HG02870 (cell line): ENCODE results near the gene SDCCAG8.

Experiments used
- ATAC-seq: cut with Tn5 transposase; IDR thresholded peaks from one replicate; pipeline ENCODE4 v1.9.1; 2021; ENCODE audit warnings: mild to moderate bottlenecking, moderate library complexity; ENCODE audit not compliant: unreplicated experiment

The SDCCAG8 gene

GRCh38 chr1:243529512-243529911 is 273.7 kb downstream of the SDCCAG8 start:
- no peak for ATAC-seq

DNA sequence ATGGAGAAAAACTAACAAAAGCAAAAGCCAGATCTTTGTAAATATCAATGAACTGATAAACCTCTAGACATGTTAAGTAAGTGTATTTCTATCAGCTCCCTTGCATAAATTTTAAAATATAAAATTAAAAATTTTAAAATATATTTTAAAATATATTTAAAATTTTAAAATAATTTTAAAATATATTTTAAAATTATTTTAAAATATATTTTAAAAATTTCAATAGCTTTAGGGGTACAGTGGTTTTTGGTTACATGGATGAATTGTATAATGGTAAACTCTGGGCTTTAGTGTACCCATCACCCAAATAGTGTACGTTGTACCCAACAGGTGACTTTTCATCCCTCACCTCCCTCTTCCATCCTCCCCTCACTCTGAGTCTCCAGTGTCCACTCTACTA is 279.2 kb downstream of the SDCCAG8 start:
- no peak for ATAC-seq

GRCh38 chr1:243539636-243540035 is 283.8 kb downstream of the SDCCAG8 start:
- ATAC-seq = no peak

GRCh38 chr1:243542739-243543415 is 287.0 kb downstream of the SDCCAG8 start:
- no peak for ATAC-seq

- ATAC-seq = no peak
Observed at GRCh38 chr1:243543501-243543900, 287.7 kb downstream of the SDCCAG8 start.

GRCh38 chr1:243546457-243546856 is 290.6 kb downstream of the SDCCAG8 start:
- ATAC-seq = no peak

GRCh38 chr1:243547891-243548290 is 292.1 kb downstream of the SDCCAG8 start:
- no peak for ATAC-seq

DNA sequence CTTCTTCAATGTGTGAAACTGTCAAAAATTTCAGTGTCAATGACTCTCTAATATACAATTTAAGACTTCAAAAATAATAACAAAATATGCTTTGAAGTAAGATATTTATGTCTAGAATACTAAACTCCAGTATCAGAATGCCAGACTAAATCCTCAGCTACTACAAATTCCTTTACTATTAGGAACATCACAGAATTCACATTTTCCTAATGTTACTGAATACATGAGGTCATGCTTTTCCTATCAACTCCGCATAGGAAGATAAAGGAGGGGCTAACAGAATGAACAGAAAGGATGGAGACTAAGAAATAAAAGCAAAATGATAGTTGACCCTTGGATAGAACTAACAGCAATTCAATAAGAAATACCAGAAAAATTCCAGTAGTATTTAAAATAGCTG is 292.7 kb downstream of the SDCCAG8 start:
- ATAC-seq = no peak

GRCh38 chr1:243549108-243549507 is 293.3 kb downstream of the SDCCAG8 start:
- ATAC-seq = no peak
